Immature natural killer cell (primary cell): ENCODE measurements around the gene WDR12. TPM values are rescaled to one million over a fixed set of nuclear protein-coding genes. Genes with fewer than 3 reads are reported as not detected.
"Not testable (repeated sequence)": the region's sequence is repeated elsewhere in the genome, so short reads cannot be mapped to it uniquely, and the experiment has no call there.

Source experiments
- DNase-seq, 3 donors: peaks; one replicate each; pipeline ENCODE4 v3.0.0; 2022; ENCODE audit warnings: mixed read lengths in 1 of 3
- H3K27ac Mint-ChIP-seq, 6 donors: one replicate each; pipeline ENCODE4 v1.8.0; 2020; ENCODE audit warnings: mixed read lengths in 6 of 6, mild to moderate bottlenecking in 5 of 6, inconsistent platforms in 4 of 6, moderate library complexity in 3 of 6
- H3K27me3 Mint-ChIP-seq, 3 donors: one replicate each; pipeline ENCODE4 v1.8.0; 2020 to 2021; ENCODE audit warnings: low read depth in 3 of 3, mild to moderate bottlenecking in 3 of 3, mixed read lengths in 3 of 3, moderate library complexity in 3 of 3, inconsistent platforms in 1 of 3
- H3K36me3 Mint-ChIP-seq, 3 donors: one replicate each; pipeline ENCODE4 v1.8.0; 2020; ENCODE audit warnings: mixed read lengths in 3 of 3, inconsistent platforms in 2 of 3, mild to moderate bottlenecking in 2 of 3
- H3K4me1 Mint-ChIP-seq, 2 donors: one replicate each; pipeline ENCODE4 v1.8.0; 2020; ENCODE audit warnings: inconsistent platforms in 2 of 2, mild to moderate bottlenecking in 2 of 2, mixed read lengths in 2 of 2, moderate library complexity in 1 of 2
- H3K4me3 Mint-ChIP-seq, 5 donors: one replicate each; pipeline ENCODE4 v1.8.0; 2020; ENCODE audit warnings: mild to moderate bottlenecking in 5 of 5, mixed read lengths in 5 of 5, inconsistent platforms in 3 of 5, moderate library complexity in 3 of 5
- H3K9me3 Mint-ChIP-seq, 6 donors: one replicate each; pipeline ENCODE4 v1.8.0; 2020; ENCODE audit warnings: mild to moderate bottlenecking in 6 of 6, mixed read lengths in 6 of 6, inconsistent platforms in 4 of 6, moderate library complexity in 3 of 6
- polyA plus RNA-seq, 3 donors: library from polyadenylated mRNA; unstranded; fragments of 300-500 nt; fragmentation: Illumina TruSeq; gene quantifications; one replicate each; pipeline ENCODE4 v1.2.3, GENCODE V29; 2021

The WDR12 gene
- polyA plus RNA-seq, 3 donors from 2014 or later, result 5.3 to 21.8 (median 17.8) TPM

DNA sequence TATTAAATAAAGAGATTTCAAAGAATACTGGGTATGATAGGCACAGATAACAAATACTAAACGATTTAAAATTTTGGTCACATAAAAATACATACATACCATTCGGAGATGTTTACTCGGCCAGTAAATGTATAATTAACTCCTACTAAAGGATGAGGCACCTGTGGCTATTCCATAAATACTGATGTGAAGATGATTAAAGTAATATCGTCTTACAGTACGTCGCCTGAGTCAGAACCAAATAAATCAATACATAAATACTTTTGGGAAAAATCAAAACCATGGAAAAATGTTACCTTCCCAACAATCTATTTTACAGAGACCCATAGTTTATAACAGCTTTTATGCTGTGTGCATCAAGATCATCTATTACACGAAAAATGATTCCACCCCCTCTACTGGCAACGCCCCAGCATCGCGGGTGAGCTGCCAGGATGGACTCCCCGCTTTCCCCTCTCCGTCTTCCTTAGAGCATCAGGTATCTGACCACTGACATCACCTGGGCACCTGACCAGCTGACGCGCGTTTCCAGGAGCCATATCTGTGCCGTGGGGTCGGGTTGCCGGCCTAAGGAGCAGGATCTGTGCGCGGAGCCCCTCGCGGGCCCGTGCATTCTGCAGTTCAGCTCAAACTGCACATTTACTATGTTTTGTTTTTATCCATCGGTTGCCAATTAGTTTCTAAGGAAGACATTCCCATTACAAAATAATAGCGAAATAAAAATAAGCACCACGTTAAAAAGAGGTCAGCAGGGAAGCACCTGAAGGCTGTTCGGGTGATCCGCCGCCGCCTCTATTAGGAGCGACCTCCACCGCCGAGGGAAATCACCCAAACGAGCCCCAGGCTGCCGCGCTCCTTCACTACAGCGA is 40.8 kb downstream of the WDR12 start:
- no peaks in the 10 kb centered on the region for H3K9me3 Mint-ChIP-seq
- H3K4me1 Mint-ChIP-seq, result peaks cover 12 to 17% of the 10 kb centered on the region in 2 donors

DNA sequence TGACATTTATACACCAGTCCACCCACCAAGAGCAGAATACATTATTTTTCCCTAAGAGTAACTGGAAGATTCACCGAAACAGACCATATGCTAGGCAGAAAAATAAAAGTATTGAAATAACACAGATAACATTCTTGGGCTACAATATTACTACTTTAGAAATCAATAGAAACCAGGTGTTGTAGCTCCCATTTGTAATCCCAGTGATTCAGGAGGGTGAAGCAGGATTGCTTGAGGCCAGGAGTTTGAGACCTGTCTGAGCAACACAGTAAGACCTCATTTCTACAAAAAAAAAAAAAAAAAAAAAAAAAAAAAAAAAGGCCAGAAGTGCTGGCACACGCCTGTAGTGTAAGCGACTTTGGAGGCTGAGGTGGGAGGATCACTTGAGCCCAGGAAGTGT is 49.5 kb downstream of the WDR12 start:
- DNase-seq, result no peak
- peaks cover 0 to 7% (median 0%) of the 10 kb centered on the region in 3 donors for H3K27me3 Mint-ChIP-seq
- peaks cover 0 to 6% (median 0%) of the 10 kb centered on the region in 3 donors for H3K36me3 Mint-ChIP-seq
- H3K27ac Mint-ChIP-seq, result peak overlapping the region in 2 of 6 donors; percentile 42 to 58
- peak overlapping the region in 2 of 5 donors; percentile 15 to 69 for H3K4me3 Mint-ChIP-seq
- H3K9me3 Mint-ChIP-seq, result no peaks in the 10 kb centered on the region
- peaks cover 7 to 8% of the 10 kb centered on the region in 2 donors for H3K4me1 Mint-ChIP-seq

More for the DNA sequence above, 40.8 kb downstream of the WDR12 start:
- Mint-ChIP-seq H3K27me3 (peaks cover 0 to 6% (median 2%) of the 10 kb centered on the region in 3 donors), H3K36me3 (no peaks in the 10 kb centered on the region), H3K4me3 (peak overlapping the region; percentile 88 to 97 (median 95)), H3K27ac (peak overlapping the region; percentile 84 to 91 (median 87))
- peak; percentile 41 to 48 (median 43) for DNase-seq

- H3K4me3 Mint-ChIP-seq, result no peak overlapping the region
- H3K36me3 Mint-ChIP-seq, result peaks cover 0 to 6% (median 0%) of the 10 kb centered on the region in 3 donors
- H3K27ac Mint-ChIP-seq, result no peak overlapping the region
- peaks cover 7 to 8% of the 10 kb centered on the region in 2 donors for H3K4me1 Mint-ChIP-seq
- no peak for DNase-seq
- no peaks in the 10 kb centered on the region for H3K9me3 Mint-ChIP-seq
- H3K27me3 Mint-ChIP-seq, result peaks cover 0 to 8% (median 0%) of the 10 kb centered on the region in 3 donors
Observed at GRCh38 chr2:202858601-202859000, 52.9 kb downstream of the WDR12 start.

GRCh38 chr2:202849343-202849742 is 62.1 kb downstream of the WDR12 start:
- not testable (repeated sequence) for H3K4me3 Mint-ChIP-seq, H3K27me3 Mint-ChIP-seq, H3K4me1 Mint-ChIP-seq, H3K36me3 Mint-ChIP-seq, H3K9me3 Mint-ChIP-seq, DNase-seq
- H3K27ac Mint-ChIP-seq, result peak overlapping the region in 2 of 6 donors; percentile 34 to 49

DNA sequence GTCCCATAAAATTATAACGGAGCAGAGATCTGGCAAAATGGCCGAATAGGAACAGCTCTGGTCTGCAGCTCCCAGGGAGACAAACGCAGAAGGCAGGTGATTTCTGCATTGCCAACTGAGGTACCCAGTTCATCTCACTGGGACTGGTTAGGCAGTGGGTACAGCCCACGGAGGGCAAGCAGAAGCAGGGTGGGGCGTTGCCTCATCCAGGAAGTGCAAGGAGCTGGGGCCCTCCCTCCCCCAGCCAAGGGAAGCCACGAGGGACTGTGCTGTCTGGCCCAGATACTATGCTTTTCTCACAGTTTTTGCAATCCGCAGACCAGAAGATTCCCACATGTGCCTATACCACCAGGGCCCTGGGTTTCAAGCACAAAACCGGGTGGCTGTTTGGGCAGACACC is 62.7 kb downstream of the WDR12 start:
- Mint-ChIP-seq H3K4me3 (peak overlapping the region in 1 of 5 donors; percentile 27), H3K27me3 (peaks cover 0 to 3% (median 2%) of the 10 kb centered on the region in 3 donors), H3K27ac (peak overlapping the region in 1 of 6 donors; percentile 49), H3K36me3 (peaks cover 0 to 4% (median 2%) of the 10 kb centered on the region in 3 donors), H3K9me3 (peaks cover 0 to 1% (median 0%) of the 10 kb centered on the region in 6 donors), H3K4me1 (peaks cover 0 to 5% of the 10 kb centered on the region in 2 donors)
- DNase-seq, result no peak

DNA sequence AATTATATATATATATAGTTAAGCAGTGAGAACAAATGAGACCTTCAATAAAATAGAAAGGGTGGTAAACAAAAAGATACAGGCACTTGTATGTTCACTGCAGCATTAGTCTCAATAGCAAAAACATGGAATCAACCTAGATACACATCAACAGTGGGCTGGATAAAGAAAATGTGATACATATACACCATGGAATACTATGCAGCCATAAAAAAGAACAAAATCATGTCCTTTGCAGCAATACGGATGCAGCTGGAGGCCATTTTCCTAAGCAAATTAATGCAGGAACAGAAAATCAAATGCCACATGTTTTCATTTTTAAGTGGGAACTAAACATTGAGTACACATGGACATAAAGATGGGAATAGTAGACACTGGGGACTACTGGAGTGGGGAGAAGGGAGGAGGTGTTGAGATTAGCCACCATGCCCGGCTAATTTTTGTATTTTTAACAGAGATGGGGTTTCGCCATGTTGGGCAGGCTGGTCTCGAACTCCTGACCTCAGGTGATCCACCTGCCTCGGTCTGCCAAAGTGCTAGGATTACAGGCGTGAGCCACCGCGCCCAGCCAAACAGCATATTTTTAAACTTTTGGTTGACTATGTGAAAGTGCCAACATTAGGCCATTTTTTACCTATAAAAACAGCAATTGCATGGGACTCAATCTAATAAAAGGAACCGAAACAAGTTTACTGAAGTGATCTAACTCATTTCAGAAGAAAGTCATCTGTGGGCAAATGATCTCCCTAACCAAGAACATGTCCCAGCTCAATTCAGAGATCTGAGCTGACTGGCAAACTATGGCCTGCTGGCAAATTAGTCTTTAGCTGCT is 63.6 kb downstream of the WDR12 start:
- no peak overlapping the region for H3K27ac Mint-ChIP-seq
- H3K27me3 Mint-ChIP-seq, result peaks cover 0 to 3% (median 2%) of the 10 kb centered on the region in 3 donors
- no peak overlapping the region for H3K4me3 Mint-ChIP-seq
- peaks cover 0 to 4% (median 3%) of the 10 kb centered on the region in 6 donors for H3K9me3 Mint-ChIP-seq
- DNase-seq, result no peak
- H3K4me1 Mint-ChIP-seq, result peaks cover 0 to 5% of the 10 kb centered on the region in 2 donors
- peaks cover 3 to 10% (median 7%) of the 10 kb centered on the region in 3 donors for H3K36me3 Mint-ChIP-seq

DNA sequence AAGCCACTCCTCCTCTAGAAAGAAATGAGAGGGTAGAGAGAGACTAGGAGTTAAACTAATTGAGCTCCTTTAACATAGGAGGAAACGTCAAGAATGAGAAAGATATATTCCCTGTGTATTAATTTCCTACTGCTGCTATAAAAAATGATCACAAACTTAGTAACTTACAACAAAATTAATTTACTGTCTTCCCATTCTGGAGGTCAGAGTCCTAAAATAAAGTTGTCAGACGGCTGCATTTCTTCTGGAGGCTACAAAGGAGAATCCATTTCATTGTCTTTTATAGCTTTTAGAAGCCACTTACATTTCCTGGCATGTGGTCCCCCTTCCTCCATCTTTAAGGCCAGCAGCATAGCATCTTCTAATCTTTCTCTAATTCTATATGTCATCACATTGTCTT is 66.8 kb downstream of the WDR12 start:
- no peak for DNase-seq
- peaks cover 2 to 13% (median 10%) of the 10 kb centered on the region in 6 donors for H3K9me3 Mint-ChIP-seq
- peaks cover 10 to 15% (median 11%) of the 10 kb centered on the region in 3 donors for H3K36me3 Mint-ChIP-seq
- no peak overlapping the region for H3K4me3 Mint-ChIP-seq
- peaks cover 0 to 3% (median 2%) of the 10 kb centered on the region in 3 donors for H3K27me3 Mint-ChIP-seq
- H3K27ac Mint-ChIP-seq, result no peak overlapping the region
- peaks cover 0 to 5% of the 10 kb centered on the region in 2 donors for H3K4me1 Mint-ChIP-seq

GRCh38 chr2:202842690-202843089 is 68.8 kb downstream of the WDR12 start:
- no peak overlapping the region for H3K4me3 Mint-ChIP-seq
- H3K36me3 Mint-ChIP-seq, result peaks cover 10 to 15% (median 11%) of the 10 kb centered on the region in 3 donors
- no peaks in the 10 kb centered on the region for H3K4me1 Mint-ChIP-seq
- H3K9me3 Mint-ChIP-seq, result peaks cover 2 to 13% (median 10%) of the 10 kb centered on the region in 6 donors
- no peak overlapping the region for H3K27ac Mint-ChIP-seq
- peaks cover 0 to 3% (median 1%) of the 10 kb centered on the region in 3 donors for H3K27me3 Mint-ChIP-seq
- DNase-seq, result no peak

DNA sequence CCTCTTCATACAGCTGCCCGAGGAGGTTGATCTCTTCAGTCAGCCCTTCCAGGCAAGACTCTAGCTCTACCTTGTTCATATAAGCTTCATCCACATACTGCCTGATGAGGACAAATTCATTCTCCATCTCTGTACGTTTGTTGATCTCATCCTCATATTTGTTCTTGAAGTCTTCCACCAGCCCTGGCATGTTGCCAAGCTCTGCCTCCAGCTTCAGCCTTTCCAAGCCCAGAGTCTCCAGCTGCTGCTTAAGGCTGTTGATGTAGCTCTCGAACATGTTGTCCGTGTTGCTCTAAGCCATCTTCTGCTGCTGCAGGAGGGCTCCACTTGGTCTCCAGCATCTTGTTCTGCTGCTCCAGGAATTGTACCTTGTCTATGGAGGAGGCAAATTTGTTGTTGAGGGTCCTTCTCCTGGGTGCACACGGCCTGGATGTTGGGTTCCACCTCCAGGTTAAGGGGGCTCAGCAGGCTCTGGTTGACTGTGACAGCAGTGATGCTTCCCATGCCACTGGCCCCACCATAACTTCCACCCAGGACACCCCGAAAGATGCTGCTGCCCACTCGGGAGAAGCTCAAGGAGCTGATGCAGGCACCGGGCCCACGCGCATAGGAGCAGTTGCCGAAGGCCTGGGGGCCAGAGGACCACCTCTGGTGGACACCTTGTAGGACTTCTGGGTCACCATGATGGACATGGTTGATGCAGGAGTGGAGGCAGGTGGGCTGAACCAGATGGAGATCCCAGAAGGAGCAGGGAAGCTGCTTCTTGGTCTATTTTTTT is 70.2 kb downstream of the WDR12 start:
- no peaks in the 10 kb centered on the region for H3K4me1 Mint-ChIP-seq
- no peak overlapping the region for H3K27ac Mint-ChIP-seq
- DNase-seq, result no peak
- H3K27me3 Mint-ChIP-seq, result peaks cover 0 to 2% (median 1%) of the 10 kb centered on the region in 3 donors
- no peak overlapping the region for H3K4me3 Mint-ChIP-seq
- H3K36me3 Mint-ChIP-seq, result peaks cover 10 to 15% (median 11%) of the 10 kb centered on the region in 3 donors
- peaks cover 2 to 13% (median 10%) of the 10 kb centered on the region in 6 donors for H3K9me3 Mint-ChIP-seq

GRCh38 chr2:202831242-202832220 is 79.9 kb downstream of the WDR12 start:
- Mint-ChIP-seq H3K36me3 (peaks cover 0 to 5% (median 0%) of the 10 kb centered on the region in 3 donors), H3K27me3 (peaks cover 0 to 1% (median 1%) of the 10 kb centered on the region in 3 donors), H3K4me1 (peaks cover 9% of the 10 kb centered on the region in 2 donors), H3K27ac (peak overlapping the region in 1 of 6 donors; percentile 20), H3K4me3 (peak overlapping the region in 3 of 5 donors; percentile 1 to 64 (median 51)), H3K9me3 (no peaks in the 10 kb centered on the region)
- DNase-seq, result peak; percentile 53 to 66 (median 53)

- no peak overlapping the region for H3K4me3 Mint-ChIP-seq
- H3K9me3 Mint-ChIP-seq, result no peaks in the 10 kb centered on the region
- no peaks in the 10 kb centered on the region for H3K27me3 Mint-ChIP-seq
- no peak overlapping the region for H3K27ac Mint-ChIP-seq
- H3K4me1 Mint-ChIP-seq, result no peaks in the 10 kb centered on the region
- peaks cover 0 to 17% (median 16%) of the 10 kb centered on the region in 3 donors for H3K36me3 Mint-ChIP-seq
- no peak for DNase-seq
Observed at GRCh38 chr2:202824901-202825300, 86.6 kb downstream of the WDR12 start.
